ENCODE results near the gene AUNIP. TPM values are rescaled to one million over a fixed set of nuclear protein-coding genes. Genes with fewer than 3 reads are reported as not detected.

Gene AUNIP
- polyA plus RNA-seq, 2 of the 4 experiments (the other 2 are of a cell fraction) = 6.5 to 8.4 TPM

DNA sequence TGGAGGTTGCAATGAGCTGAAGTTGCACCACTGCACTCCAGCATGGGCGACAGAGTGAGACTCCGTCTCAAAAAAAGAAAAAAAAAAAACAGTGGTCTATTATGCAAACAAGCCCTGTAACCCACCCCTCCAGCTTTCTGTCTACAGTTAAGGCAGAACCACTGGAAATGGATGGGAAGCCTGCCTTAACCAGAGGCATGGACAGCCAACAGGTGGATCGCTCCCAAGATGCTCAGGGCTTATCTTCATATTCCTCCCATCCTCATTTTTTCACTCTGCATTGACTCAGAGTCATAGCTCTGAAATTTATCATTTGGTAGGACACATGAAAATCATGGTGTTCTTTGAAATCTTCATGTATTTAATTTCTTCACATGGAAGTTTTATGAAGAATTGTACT lies 30.8 kb downstream of the AUNIP start:
- ATAC-seq = no peak
- H3K4me1 ChIP-seq = 0 out of 3 replicates have a peak, but pooled peaks cover 4% of the 10 kb centered on the region
- FAIRE-seq = no peak
- no peak overlapping the region for H3K27ac ChIP-seq
- TF ChIP-seq, protein P1, sequence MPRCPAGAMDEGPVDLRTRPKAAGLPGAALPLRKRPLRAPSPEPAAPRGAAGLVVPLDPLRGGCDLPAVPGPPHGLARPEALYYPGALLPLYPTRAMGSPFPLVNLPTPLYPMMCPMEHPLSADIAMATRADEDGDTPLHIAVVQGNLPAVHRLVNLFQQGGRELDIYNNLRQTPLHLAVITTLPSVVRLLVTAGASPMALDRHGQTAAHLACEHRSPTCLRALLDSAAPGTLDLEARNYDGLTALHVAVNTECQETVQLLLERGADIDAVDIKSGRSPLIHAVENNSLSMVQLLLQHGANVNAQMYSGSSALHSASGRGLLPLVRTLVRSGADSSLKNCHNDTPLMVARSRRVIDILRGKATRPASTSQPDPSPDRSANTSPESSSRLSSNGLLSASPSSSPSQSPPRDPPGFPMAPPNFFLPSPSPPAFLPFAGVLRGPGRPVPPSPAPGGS (IDR thresholded peaks at IDR 0.05) = no peak
- TF ChIP-seq BHLHE40 (IDR thresholded peaks at IDR 0.05; ENCODE audit: low read depth, low read length) (no peak), EHMT2 (IDR thresholded peaks at IDR 0.05; ENCODE audit: low read depth) (no peak), RNF2 (IDR thresholded peaks at IDR 0.05; ENCODE audit: borderline replicate concordance, low read depth) (no peak), NPAS2 (CRISPR knock-in tag; IDR thresholded peaks at IDR 0.05; ENCODE audit: borderline replicate concordance) (no peak), MYC (IDR thresholded peaks at IDR 0.05; ENCODE audit: borderline replicate concordance, low read length) (no peak), ZC3H11A (IDR thresholded peaks at IDR 0.05) (no peak), NFE2L2 (conservative IDR thresholded peaks at IDR 0.05; ENCODE audit: low read length) (no peak), SREBF2 (IDR thresholded peaks at IDR 0.05) (no peak), TP53 (CRISPR knock-in tag; IDR thresholded peaks at IDR 0.05) (no peak), CBX8 (IDR thresholded peaks at IDR 0.05) (no peak), POLR2A (IDR thresholded peaks at IDR 0.05; ENCODE audit: low read length) (no peak), POLR2AphosphoS2 (conservative IDR thresholded peaks at IDR 0.05; ENCODE audit: low read length) (no peak), RCOR1 (IDR thresholded peaks at IDR 0.05; ENCODE audit: low read depth, low read length) (no peak), FOSL2 (IDR thresholded peaks at IDR 0.05) (no peak), FOSL2 (CRISPR knock-in tag; IDR thresholded peaks at IDR 0.05) (no peak)
- TF ChIP-seq, protein P2, sequence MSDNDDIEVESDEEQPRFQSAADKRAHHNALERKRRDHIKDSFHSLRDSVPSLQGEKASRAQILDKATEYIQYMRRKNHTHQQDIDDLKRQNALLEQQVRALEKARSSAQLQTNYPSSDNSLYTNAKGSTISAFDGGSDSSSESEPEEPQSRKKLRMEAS (IDR thresholded peaks at IDR 0.05) = no peak
- TF ChIP-seq, protein P3, sequence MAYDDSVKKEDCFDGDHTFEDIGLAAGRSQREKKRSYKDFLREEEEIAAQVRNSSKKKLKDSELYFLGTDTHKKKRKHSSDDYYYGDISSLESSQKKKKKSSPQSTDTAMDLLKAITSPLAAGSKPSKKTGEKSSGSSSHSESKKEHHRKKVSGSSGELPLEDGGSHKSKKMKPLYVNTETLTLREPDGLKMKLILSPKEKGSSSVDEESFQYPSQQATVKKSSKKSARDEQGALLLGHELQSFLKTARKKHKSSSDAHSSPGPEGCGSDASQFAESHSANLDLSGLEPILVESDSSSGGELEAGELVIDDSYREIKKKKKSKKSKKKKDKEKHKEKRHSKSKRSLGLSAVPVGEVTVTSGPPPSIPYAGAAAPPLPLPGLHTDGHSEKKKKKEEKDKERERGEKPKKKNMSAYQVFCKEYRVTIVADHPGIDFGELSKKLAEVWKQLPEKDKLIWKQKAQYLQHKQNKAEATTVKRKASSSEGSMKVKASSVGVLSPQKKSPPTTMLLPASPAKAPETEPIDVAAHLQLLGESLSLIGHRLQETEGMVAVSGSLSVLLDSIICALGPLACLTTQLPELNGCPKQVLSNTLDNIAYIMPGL (CRISPR knock-in tag; IDR thresholded peaks at IDR 0.05; ENCODE audit: borderline replicate concordance) = no peak
- TF ChIP-seq, protein P4, sequence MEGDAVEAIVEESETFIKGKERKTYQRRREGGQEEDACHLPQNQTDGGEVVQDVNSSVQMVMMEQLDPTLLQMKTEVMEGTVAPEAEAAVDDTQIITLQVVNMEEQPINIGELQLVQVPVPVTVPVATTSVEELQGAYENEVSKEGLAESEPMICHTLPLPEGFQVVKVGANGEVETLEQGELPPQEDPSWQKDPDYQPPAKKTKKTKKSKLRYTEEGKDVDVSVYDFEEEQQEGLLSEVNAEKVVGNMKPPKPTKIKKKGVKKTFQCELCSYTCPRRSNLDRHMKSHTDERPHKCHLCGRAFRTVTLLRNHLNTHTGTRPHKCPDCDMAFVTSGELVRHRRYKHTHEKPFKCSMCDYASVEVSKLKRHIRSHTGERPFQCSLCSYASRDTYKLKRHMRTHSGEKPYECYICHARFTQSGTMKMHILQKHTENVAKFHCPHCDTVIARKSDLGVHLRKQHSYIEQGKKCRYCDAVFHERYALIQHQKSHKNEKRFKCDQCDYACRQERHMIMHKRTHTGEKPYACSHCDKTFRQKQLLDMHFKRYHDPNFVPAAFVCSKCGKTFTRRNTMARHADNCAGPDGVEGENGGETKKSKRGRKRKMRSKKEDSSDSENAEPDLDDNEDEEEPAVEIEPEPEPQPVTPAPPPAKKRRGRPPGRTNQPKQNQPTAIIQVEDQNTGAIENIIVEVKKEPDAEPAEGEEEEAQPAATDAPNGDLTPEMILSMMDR (IDR thresholded peaks at IDR 0.05) = no peak
- TF ChIP-seq, protein P5, sequence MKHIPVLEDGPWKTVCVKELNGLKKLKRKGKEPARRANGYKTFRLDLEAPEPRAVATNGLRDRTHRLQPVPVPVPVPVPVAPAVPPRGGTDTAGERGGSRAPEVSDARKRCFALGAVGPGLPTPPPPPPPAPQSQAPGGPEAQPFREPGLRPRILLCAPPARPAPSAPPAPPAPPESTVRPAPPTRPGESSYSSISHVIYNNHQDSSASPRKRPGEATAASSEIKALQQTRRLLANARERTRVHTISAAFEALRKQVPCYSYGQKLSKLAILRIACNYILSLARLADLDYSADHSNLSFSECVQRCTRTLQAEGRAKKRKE (CRISPR knock-in tag; IDR thresholded peaks at IDR 0.05; ENCODE audit: low read depth) = no peak
- ChIA-PET POLR2A (no interaction called here), CTCF (interaction anchor here (0.6 to 1.8 kb wide), 3 partner anchors 9 to 76 kb away, joined by 3 to 4 read pairs (median 3); partner anchors contain the start of gene MTFR1L)
- no peaks in the 10 kb centered on the region for H3K9me3 ChIP-seq
- 90% methylated on average over 3 of the region's 3 CpGs for WGBS (ENCODE audit: missing lambda C conversion rate)
- H3K4me3 ChIP-seq = no peak overlapping the region
- H3K4me2 ChIP-seq = no peak overlapping the region
- no peak for DNase-seq (ENCODE audit: low read depth in 1 of 2, low spot score in 1 of 2)

GRCh38 chr1:25826571-25826970 lies 32.7 kb downstream of the AUNIP start:
- Histone ChIP-seq H3K4me1 (0 out of 3 replicates have a peak, but pooled peaks cover 4% of the 10 kb centered on the region), H3K27ac (no peak overlapping the region), H3K4me3 (no peak overlapping the region), H3K9me3 (no peaks in the 10 kb centered on the region), H3K4me2 (no peak overlapping the region)
- CTCF ChIA-PET = interaction anchor here (1.4 kb wide), 1 partner anchor 65 kb away, joined by 3 read pairs; no protein-coding TSS in a partner anchor
- DNase-seq (ENCODE audit: low read depth in 1 of 2, low spot score in 1 of 2) (no peak), ATAC-seq (no peak), FAIRE-seq (no peak)
- WGBS (ENCODE audit: missing lambda C conversion rate) = 94% methylated on average over 10 of the region's 10 CpGs
- POLR2A ChIA-PET = no interaction called here
- no peak for TF ChIP-seq EHMT2 (IDR thresholded peaks at IDR 0.05; ENCODE audit: low read depth)
- TF ChIP-seq ZNF302 (CRISPR knock-in tag; IDR thresholded peaks at IDR 0.05) = no peak
- TF ChIP-seq CEBPB (IDR thresholded peaks at IDR 0.05) = no peak
- TF ChIP-seq NFE2L2 (conservative IDR thresholded peaks at IDR 0.05; ENCODE audit: low read length) = no peak
- TF ChIP-seq RAD21 (conservative IDR thresholded peaks at IDR 0.05 in 1 of 2, IDR thresholded peaks at IDR 0.05 in 1 of 2) = no peak
- TF ChIP-seq REST (IDR thresholded peaks at IDR 0.05) = no peak
- TF ChIP-seq TP53 (CRISPR knock-in tag; IDR thresholded peaks at IDR 0.05) = no peak
- no peak for TF ChIP-seq FOXS1 (CRISPR knock-in tag; IDR thresholded peaks at IDR 0.05)
- TF ChIP-seq, protein P3 (CRISPR knock-in tag; IDR thresholded peaks at IDR 0.05; ENCODE audit: borderline replicate concordance) = no peak

All from A549 (cell line).